DND-41 (cell line): ENCODE data around the gene PPP4C.

Experiments used
- ATAC-seq: fragments of 200-7000 bp; cut with Tn5 transposase; 3 replicates; pipeline ENCODE4 v1.9.1; 2021; ENCODE audit warnings: low read depth; ENCODE audit not compliant: insufficient read depth
- DNase-seq: peaks from one replicate; pipeline ENCODE4 v3.0.0-alpha.2; 2020
- H2AFZ ChIP-seq: 2 replicates; pipeline ENCODE4 v1.6.0; 2012; ENCODE audit warnings: low read depth, low read length
- H3K27ac ChIP-seq: 2 replicates; pipeline ENCODE4 v1.5.1; 2012; ENCODE audit warnings: low read length, inconsistent platforms
- H3K27me3 ChIP-seq: fragments of 200-600 bp; sonication (generic); 2 replicates; pipeline ENCODE4 v1.6.0; 2012; ENCODE audit warnings: low read length, mild to moderate bottlenecking, inconsistent platforms; ENCODE audit not compliant: insufficient read depth, poor library complexity
- H3K36me3 ChIP-seq: 2 replicates; pipeline ENCODE4 v1.5.1; 2012; ENCODE audit warnings: low read length, inconsistent platforms; ENCODE audit not compliant: insufficient read depth
- H3K4me1 ChIP-seq: 2 replicates; pipeline ENCODE4 v1.5.1; 2012; ENCODE audit warnings: mild to moderate bottlenecking, low read length; ENCODE audit not compliant: insufficient read depth
- H3K4me2 ChIP-seq: 2 replicates; pipeline ENCODE4 v1.6.0; 2012; ENCODE audit warnings: mild to moderate bottlenecking, moderate library complexity, low read length, inconsistent platforms; ENCODE audit not compliant: insufficient read depth
- H3K4me3 ChIP-seq, 2 experiments: fragments of 200-600 bp in 1 of 2; shearing (Covaris generic) in 1 of 2; 2 replicates each; pipeline ENCODE4 v1.5.1; 2012 to 2016; ENCODE audit warnings: inconsistent platforms in 2 of 2, low read length in 2 of 2, mild to moderate bottlenecking in 2 of 2, low read depth in 1 of 2, moderate library complexity in 1 of 2
- H3K79me2 ChIP-seq: 2 replicates; pipeline ENCODE4 v1.6.0; 2012; ENCODE audit warnings: low read length, inconsistent platforms; ENCODE audit not compliant: insufficient read depth
- H3K9ac ChIP-seq: 2 replicates; pipeline ENCODE4 v1.6.0; 2012; ENCODE audit warnings: low read depth, mild to moderate bottlenecking, inconsistent platforms, low read length, moderate library complexity
- H3K9me3 ChIP-seq: 2 replicates; pipeline ENCODE4 v1.5.1; 2012; ENCODE audit warnings: low read length, moderate library complexity, mild to moderate bottlenecking, inconsistent platforms; ENCODE audit not compliant: insufficient read depth, severe bottlenecking
- H4K20me1 ChIP-seq: 2 replicates; pipeline ENCODE4 v1.6.0; 2012; ENCODE audit warnings: low read length; ENCODE audit not compliant: insufficient read depth
- EZH2 ChIP-seq: IDR thresholded peaks from 3 replicates; pipeline ENCODE4 v1.6.1; 2012; ENCODE audit warnings: borderline replicate concordance, low read depth, mild to moderate bottlenecking, moderate library complexity, low read length, inconsistent platforms; ENCODE audit not compliant: severe bottlenecking
- TF ChIP-seq, protein P1 (sequence below): IDR thresholded peaks from 2 replicates; pipeline ENCODE4 v1.5.1; 2012; ENCODE audit warnings: borderline replicate concordance, low read length, moderate library complexity, mild to moderate bottlenecking; ENCODE audit not compliant: poor library complexity, severe bottlenecking; ENCODE audit errors: extremely low read depth

Gene PPP4C

DNA sequence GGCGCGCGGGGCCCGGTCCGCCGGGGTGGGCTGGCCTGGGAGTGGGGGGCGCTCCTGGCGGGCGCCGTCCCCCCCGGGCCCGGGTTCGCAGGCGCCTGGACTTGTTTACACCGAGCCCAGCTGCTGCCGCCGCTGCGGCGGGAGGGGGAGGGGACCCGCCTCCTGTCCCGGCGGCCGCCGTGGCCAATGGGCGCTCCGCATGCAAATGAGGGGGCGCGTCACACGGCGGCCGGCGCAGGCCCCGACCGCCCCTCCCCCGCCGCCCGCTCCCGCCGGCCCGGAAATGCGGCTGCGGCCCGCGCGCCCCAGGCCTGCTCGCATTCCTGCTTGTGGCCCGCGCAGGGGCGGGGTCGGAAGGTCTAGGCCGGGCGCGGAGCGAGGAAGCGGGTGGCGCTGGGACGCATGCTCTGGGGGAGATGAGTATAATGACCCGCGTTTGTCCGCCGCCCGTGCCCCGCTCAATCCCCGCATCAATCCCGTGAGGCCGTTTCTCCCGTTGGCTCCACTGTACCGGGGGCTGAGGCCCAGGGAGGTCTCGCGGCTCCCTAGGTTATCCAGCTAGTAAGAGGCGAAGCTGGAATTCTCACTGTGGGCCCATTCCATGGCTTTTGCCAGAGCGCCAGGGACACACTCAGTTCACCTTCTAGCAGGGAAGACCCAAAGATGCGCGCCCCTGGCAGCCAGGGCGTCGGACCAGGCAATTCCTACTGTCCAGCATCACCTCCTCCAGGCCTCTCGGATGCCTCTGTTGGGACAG lies 20.5 kb downstream of the PPP4C start, which contains the start of gene YPEL3:
TSS of gene YPEL3 (minus strand) at position 109 of the 757 bp plus-strand sequence. CDS start 731 bp downstream, outside the sequence.
- TF ChIP-seq, protein P1, sequence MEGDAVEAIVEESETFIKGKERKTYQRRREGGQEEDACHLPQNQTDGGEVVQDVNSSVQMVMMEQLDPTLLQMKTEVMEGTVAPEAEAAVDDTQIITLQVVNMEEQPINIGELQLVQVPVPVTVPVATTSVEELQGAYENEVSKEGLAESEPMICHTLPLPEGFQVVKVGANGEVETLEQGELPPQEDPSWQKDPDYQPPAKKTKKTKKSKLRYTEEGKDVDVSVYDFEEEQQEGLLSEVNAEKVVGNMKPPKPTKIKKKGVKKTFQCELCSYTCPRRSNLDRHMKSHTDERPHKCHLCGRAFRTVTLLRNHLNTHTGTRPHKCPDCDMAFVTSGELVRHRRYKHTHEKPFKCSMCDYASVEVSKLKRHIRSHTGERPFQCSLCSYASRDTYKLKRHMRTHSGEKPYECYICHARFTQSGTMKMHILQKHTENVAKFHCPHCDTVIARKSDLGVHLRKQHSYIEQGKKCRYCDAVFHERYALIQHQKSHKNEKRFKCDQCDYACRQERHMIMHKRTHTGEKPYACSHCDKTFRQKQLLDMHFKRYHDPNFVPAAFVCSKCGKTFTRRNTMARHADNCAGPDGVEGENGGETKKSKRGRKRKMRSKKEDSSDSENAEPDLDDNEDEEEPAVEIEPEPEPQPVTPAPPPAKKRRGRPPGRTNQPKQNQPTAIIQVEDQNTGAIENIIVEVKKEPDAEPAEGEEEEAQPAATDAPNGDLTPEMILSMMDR: no peak
- TF ChIP-seq EZH2: no peak
- peak within 1 kb of the TSS; percentile 84 for H3K4me2 ChIP-seq
- ATAC-seq (peak; percentile 65), DNase-seq (peak; percentile 94)
- peaks cover 37% of the 10 kb centered on the region for H3K4me1 ChIP-seq
- H3K4me3 ChIP-seq: peak within 1 kb of the TSS; percentile 14 to 66; a peak in 3 of 4 replicates
- H2AFZ ChIP-seq: peak within 1 kb of the TSS; percentile 72
- peaks cover 16% of the 10 kb centered on the region for H3K36me3 ChIP-seq
- H3K9ac ChIP-seq: peak within 1 kb of the TSS; percentile 66
- H4K20me1 ChIP-seq: no peaks in the 10 kb centered on the region
- H3K27me3 ChIP-seq: no peaks in the 10 kb centered on the region
- H3K27ac ChIP-seq: peak within 1 kb of the TSS; percentile 79
- H3K79me2 ChIP-seq: peaks cover 7% of the 10 kb centered on the region
- peaks cover 29% of the 10 kb centered on the region for H3K9me3 ChIP-seq

DNA sequence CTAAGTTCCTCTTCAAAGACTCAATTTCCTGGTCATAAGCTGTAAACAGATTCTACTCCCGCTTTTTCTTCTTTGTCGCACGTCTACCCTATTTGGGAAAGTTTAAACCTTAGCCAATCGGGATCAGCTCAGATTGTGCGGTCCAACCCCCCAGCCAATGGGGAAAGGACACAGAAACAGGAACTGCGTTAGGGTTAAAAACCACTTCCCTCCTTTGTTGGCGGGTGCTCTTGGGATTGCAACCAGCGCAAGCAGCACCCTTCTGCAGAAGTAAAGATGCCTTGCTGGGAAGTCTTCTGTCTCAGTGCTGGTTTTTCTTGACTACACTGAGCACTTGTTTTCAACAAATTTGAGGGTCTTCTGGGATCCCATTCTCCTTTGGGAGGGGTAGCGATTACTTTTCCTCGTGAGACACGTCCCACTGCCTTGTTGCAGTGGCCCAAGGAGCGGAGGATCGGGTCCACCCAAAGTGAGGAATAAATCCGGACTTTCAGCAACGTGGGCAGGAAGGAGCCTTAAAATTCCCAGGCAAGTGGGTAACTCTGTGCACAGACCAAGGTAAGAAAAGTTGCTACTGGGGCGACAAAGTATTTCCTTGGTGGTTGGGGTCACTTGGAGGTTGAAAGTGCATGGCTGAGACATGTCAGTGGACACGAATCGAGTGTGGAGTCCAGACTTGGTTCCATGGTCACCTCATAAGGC lies 21.2 kb downstream of the PPP4C start:
- Histone ChIP-seq H3K79me2 (peaks cover 7% of the 10 kb centered on the region), H3K4me3 (peak overlapping the region in 1 of 2 experiments; percentile 35; a peak in 2 of 4 replicates), H2AFZ (peak overlapping the region; percentile 72), H3K9me3 (peaks cover 29% of the 10 kb centered on the region), H3K27me3 (no peaks in the 10 kb centered on the region), H3K27ac (peak overlapping the region; percentile 72), H4K20me1 (no peaks in the 10 kb centered on the region), H3K9ac (peak overlapping the region; percentile 42), H3K4me2 (no peak overlapping the region), H3K36me3 (peaks cover 16% of the 10 kb centered on the region), H3K4me1 (peaks cover 32% of the 10 kb centered on the region)
- DNase-seq (peak; percentile 37), ATAC-seq (no peak)
- TF ChIP-seq, protein P1: no peak
- no peak for TF ChIP-seq EZH2

DNA sequence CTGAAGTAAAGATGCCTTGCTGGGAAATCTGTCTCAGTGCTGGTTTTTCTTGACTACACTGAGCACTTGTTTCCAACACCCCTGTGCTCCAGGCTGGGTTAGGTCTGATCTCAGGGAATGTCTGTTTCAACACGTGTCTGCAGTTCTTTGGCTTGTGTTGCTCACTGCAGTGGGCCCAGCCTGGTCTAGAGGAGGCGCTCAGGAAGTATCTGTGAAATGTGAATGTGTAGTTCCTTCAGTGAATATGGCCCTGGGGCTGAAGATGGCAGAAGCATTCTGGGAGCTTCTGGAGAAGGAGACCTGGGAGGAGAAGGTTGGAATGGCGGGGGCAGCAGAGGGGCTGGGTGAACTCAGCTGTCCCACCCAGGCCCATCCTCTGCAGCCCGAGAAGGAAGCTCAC lies 28.3 kb downstream of the PPP4C start:
- H3K79me2 ChIP-seq: no peaks in the 10 kb centered on the region
- no peak for TF ChIP-seq EZH2
- TF ChIP-seq, protein P1: no peak
- no peaks in the 10 kb centered on the region for H3K27me3 ChIP-seq
- H3K9me3 ChIP-seq: peaks cover 4% of the 10 kb centered on the region
- H3K9ac ChIP-seq: no peak overlapping the region
- no peak overlapping the region for H3K4me2 ChIP-seq
- H3K27ac ChIP-seq: no peak overlapping the region
- ATAC-seq (no peak), DNase-seq (no peak)
- H3K4me3 ChIP-seq: no peak overlapping the region
- H2AFZ ChIP-seq: no peak overlapping the region
- no peaks in the 10 kb centered on the region for H4K20me1 ChIP-seq
- peaks cover 26% of the 10 kb centered on the region for H3K36me3 ChIP-seq
- no peaks in the 10 kb centered on the region for H3K4me1 ChIP-seq
